Stimulated activated CD4-positive, alpha-beta T cell treated with anti-CD3 and anti-CD28 coated beads, Interleukin-12 subunit alpha, Interleukin-12 subunit beta, amount 100 ng/mL, for 4 hours (primary cell): ENCODE measurements around the gene POU3F3.
A peak's percentile ranks its signal among the peaks of the same experiment; 100 is the strongest.

Experiments
- DNase-seq: peaks from one replicate; pipeline ENCODE4 v3.0.0-alpha.2; 2020

Gene POU3F3

GRCh38 chr2:104853534-104854497 lies at the start of gene POU3F3:
POU3F3 (plus strand) TSS chr2:104854115; CDS start chr2:104855511, 1,396 bp downstream.
- peak; percentile 50 for DNase-seq

- no peak for DNase-seq
Measured at GRCh38 chr2:104804148-104804890, 49.6 kb upstream of the POU3F3 start.

- no peak for DNase-seq
Measured at GRCh38 chr2:104812286-104812685, 41.6 kb upstream of the POU3F3 start.

GRCh38 chr2:104816143-104816542 lies 37.8 kb upstream of the POU3F3 start:
- DNase-seq, result no peak

- no peak for DNase-seq
Measured at GRCh38 chr2:104818264-104818663, 35.7 kb upstream of the POU3F3 start.

- no peak for DNase-seq
Measured at GRCh38 chr2:104820126-104820525, 33.8 kb upstream of the POU3F3 start.

- DNase-seq, result no peak
Measured at GRCh38 chr2:104825124-104825865, 28.6 kb upstream of the POU3F3 start.

GRCh38 chr2:104826016-104826415 lies 27.9 kb upstream of the POU3F3 start:
- no peak for DNase-seq

- DNase-seq, result no peak
Measured at GRCh38 chr2:104831742-104832141, 22.2 kb upstream of the POU3F3 start.

GRCh38 chr2:104834431-104835153 lies 19.3 kb upstream of the POU3F3 start:
- no peak for DNase-seq

- no peak for DNase-seq
Measured at GRCh38 chr2:104836265-104836664, 17.6 kb upstream of the POU3F3 start.

- no peak for DNase-seq
Measured at GRCh38 chr2:104836841-104837240, 17.1 kb upstream of the POU3F3 start.

- DNase-seq, result no peak
Measured at GRCh38 chr2:104840156-104840555, 13.8 kb upstream of the POU3F3 start.

- DNase-seq, result no peak
Measured at GRCh38 chr2:104840893-104841585, 12.9 kb upstream of the POU3F3 start.

- no peak for DNase-seq
Measured at GRCh38 chr2:104841744-104842143, 12.2 kb upstream of the POU3F3 start.

- no peak for DNase-seq
Measured at GRCh38 chr2:104844807-104845551, 8.9 kb upstream of the POU3F3 start.

GRCh38 chr2:104845552-104845931 lies 8.4 kb upstream of the POU3F3 start:
- no peak for DNase-seq

GRCh38 chr2:104845946-104846785 lies 7.7 kb upstream of the POU3F3 start:
- DNase-seq, result no peak

GRCh38 chr2:104846786-104847585 lies 6.9 kb upstream of the POU3F3 start:
- no peak for DNase-seq
